Endothelial cell of umbilical vein (primary cell): Measurements from ENCODE around the gene PLCD3.
A peak's percentile ranks its signal among the peaks of the same experiment; 100 is the strongest.

ENCODE experiments used
- CTCF ChIP-seq, 2 donors: IDR thresholded peaks; 1 replicate in 1 of 2; 2 replicates in 1 of 2; pipeline ENCODE4 v1.5.1; 2011; ENCODE audit warnings: low read length in 2 of 2, mild to moderate bottlenecking in 2 of 2, moderate library complexity in 2 of 2, control low read depth in 1 of 2, inconsistent platforms in 1 of 2, low read depth in 1 of 2; ENCODE audit not compliant: insufficient read depth in 1 of 2; ENCODE audit errors: extremely low read depth in 1 of 2
- EZH2 ChIP-seq: IDR thresholded peaks from 2 replicates; pipeline ENCODE4 v1.6.1; 2012; ENCODE audit warnings: borderline replicate concordance, low read depth, mild to moderate bottlenecking, moderate library complexity, low read length, inconsistent platforms; ENCODE audit not compliant: severe bottlenecking
- GATA2 ChIP-seq: IDR thresholded peaks from 2 replicates; pipeline ENCODE4 v1.7.0; 2011; ENCODE audit warnings: low read depth, mild to moderate bottlenecking, moderate library complexity, mixed read lengths, low read length; ENCODE audit not compliant: insufficient read length, insufficient read depth
- JUN ChIP-seq: IDR thresholded peaks from 2 replicates; pipeline ENCODE4 v1.6.1; 2011; ENCODE audit warnings: borderline replicate concordance, low read depth; ENCODE audit not compliant: insufficient read length, insufficient read depth
- MAX ChIP-seq: IDR thresholded peaks from 2 replicates; pipeline ENCODE4 v1.6.1; 2011; ENCODE audit not compliant: insufficient read depth, insufficient read length
- POLR2A ChIP-seq: IDR thresholded peaks from 2 replicates; pipeline ENCODE4 v1.6.1; 2012; ENCODE audit warnings: low read depth, mild to moderate bottlenecking, control low read depth, low read length
- POLR2AphosphoS5 ChIP-seq: IDR thresholded peaks from 2 replicates; pipeline ENCODE4 v1.6.1; 2012; ENCODE audit warnings: low read depth, mild to moderate bottlenecking, control low read depth, low read length, moderate library complexity; ENCODE audit not compliant: insufficient read depth

- TF ChIP-seq POLR2AphosphoS5, result no peak
- no peak for TF ChIP-seq POLR2A
- peak; percentile 84 to 91 for TF ChIP-seq CTCF (IDR thresholded peaks at IDR 0.05; ENCODE audit: extremely low read depth in 1 of 2, insufficient read depth in 1 of 2, low read depth in 1 of 2, low read length in 2 of 2)
- no peak for TF ChIP-seq EZH2
- no peak for TF ChIP-seq JUN
- TF ChIP-seq GATA2, result no peak
- TF ChIP-seq MAX, result no peak
Measured at GRCh38 chr17:45098869-45099616, 33.3 kb downstream of the PLCD3 start.
